Endodermal cell (in vitro differentiated cells): ENCODE measurements around the gene KIRREL3. TPM values are rescaled to one million over a fixed set of nuclear protein-coding genes. Genes with fewer than 3 reads are reported as not detected.

Experiments used
- DNase-seq: peaks from one replicate; pipeline ENCODE4 v3.0.0-alpha.2; 2017
- H3K27ac ChIP-seq: 2 replicates; pipeline ENCODE4 v1.5.1; 2013; ENCODE audit warnings: mild to moderate bottlenecking, low read depth, low read length, moderate library complexity
- H3K27me3 ChIP-seq: 2 replicates; pipeline ENCODE4 v1.6.1; 2013; ENCODE audit warnings: mild to moderate bottlenecking, low read length, moderate library complexity; ENCODE audit not compliant: insufficient read depth, control insufficient read depth, poor library complexity, severe bottlenecking
- H3K36me3 ChIP-seq: 2 replicates; pipeline ENCODE4 v1.7.0; 2013; ENCODE audit warnings: mild to moderate bottlenecking, low read length, moderate library complexity; ENCODE audit not compliant: control insufficient read depth, insufficient read depth
- H3K4me1 ChIP-seq: one replicate; pipeline ENCODE4 v1.7.0; 2013; ENCODE audit warnings: low read length; ENCODE audit not compliant: control insufficient read depth, insufficient read depth
- H3K4me3 ChIP-seq: 2 replicates; pipeline ENCODE4 v1.5.1; 2013; ENCODE audit warnings: mild to moderate bottlenecking, low read length, moderate library complexity
- H3K9ac ChIP-seq: 2 replicates; pipeline ENCODE4 v1.6.1; 2013; ENCODE audit warnings: mild to moderate bottlenecking, low read length, moderate library complexity; ENCODE audit not compliant: poor library complexity, severe bottlenecking; ENCODE audit errors: extremely low read depth
- H3K9me3 ChIP-seq: 2 replicates; pipeline ENCODE4 v1.6.1; 2013; ENCODE audit warnings: mild to moderate bottlenecking, low read length, moderate library complexity; ENCODE audit not compliant: control insufficient read depth
- H3K27ac Mint-ChIP-seq: 2 replicates; pipeline ENCODE4 v1.8.0; 2020; ENCODE audit warnings: mixed read lengths
- H3K27me3 Mint-ChIP-seq: 2 replicates; pipeline ENCODE4 v1.8.0; 2021; ENCODE audit warnings: mild to moderate bottlenecking, mixed read lengths; ENCODE audit not compliant: insufficient read depth
- H3K36me3 Mint-ChIP-seq: 2 replicates; pipeline ENCODE4 v1.8.0; 2020; ENCODE audit warnings: low read depth, mixed read lengths
- H3K4me1 Mint-ChIP-seq: 2 replicates; pipeline ENCODE4 v1.8.0; 2020; ENCODE audit warnings: mixed read lengths
- H3K4me3 Mint-ChIP-seq: 2 replicates; pipeline ENCODE4 v1.8.0; 2020; ENCODE audit warnings: mild to moderate bottlenecking, moderate library complexity, mixed read lengths
- H3K9me3 Mint-ChIP-seq: 2 replicates; pipeline ENCODE4 v1.8.0; 2020; ENCODE audit warnings: mild to moderate bottlenecking, mixed read lengths
- WGBS, 2 experiments: methylation state at CpG; one replicate each; pipeline versions ENCODE4 v1.1.5 to v1.1.7; 2013; ENCODE audit warnings: missing lambda C conversion rate in 2 of 2, mixed read lengths in 1 of 2; ENCODE audit not compliant: insufficient coverage in 1 of 2, insufficient read length in 1 of 2; 5-methylcytosine and 5-hydroxymethylcytosine counted together
- total RNA-seq, 2 donors: library from RNA; stranded (reverse); fragmentation: NEBNext Ultra II Directional in 1 of 2; extraction: Animal tissue kit (Norgen Biotek cat#: 25700) in 1 of 2; gene quantifications; 2 replicates in 1 of 2; 3 replicates in 1 of 2; pipeline ENCODE4 v1.2.1, GENCODE V29; 2021
- TF ChIP-seq, protein P1 (sequence below): fragments of 200-600 bp; sonication (generic); conservative IDR thresholded peaks from 2 replicates; pipeline ENCODE4 v1.5.0; 2021; ENCODE audit warnings: antibody characterized with exemption, mild to moderate bottlenecking

The KIRREL3 gene
- total RNA-seq, 2 donors from 2014 or later, result 1.1 to 1.4 TPM

DNA sequence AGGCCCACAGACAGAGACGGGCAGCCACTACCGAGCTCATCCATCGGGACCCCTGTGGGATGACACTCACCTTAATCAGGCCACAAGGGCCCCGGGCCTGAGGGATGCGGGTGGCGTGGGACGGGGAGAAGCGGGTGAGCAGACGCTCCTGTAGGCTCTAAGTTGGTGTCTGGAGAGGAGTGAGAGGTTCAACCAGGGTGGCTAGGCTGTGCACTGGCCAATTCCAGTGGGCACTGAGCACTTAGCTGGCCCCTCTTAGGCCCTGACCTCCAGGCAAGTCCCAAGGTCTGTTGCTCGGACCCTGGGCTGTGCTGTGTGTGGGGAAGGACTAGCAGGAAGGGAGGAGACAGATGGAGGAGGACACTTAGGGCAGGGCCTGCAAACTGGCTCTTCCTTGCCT, 505.7 kb downstream of the KIRREL3 start:
- TF ChIP-seq, protein P1, sequence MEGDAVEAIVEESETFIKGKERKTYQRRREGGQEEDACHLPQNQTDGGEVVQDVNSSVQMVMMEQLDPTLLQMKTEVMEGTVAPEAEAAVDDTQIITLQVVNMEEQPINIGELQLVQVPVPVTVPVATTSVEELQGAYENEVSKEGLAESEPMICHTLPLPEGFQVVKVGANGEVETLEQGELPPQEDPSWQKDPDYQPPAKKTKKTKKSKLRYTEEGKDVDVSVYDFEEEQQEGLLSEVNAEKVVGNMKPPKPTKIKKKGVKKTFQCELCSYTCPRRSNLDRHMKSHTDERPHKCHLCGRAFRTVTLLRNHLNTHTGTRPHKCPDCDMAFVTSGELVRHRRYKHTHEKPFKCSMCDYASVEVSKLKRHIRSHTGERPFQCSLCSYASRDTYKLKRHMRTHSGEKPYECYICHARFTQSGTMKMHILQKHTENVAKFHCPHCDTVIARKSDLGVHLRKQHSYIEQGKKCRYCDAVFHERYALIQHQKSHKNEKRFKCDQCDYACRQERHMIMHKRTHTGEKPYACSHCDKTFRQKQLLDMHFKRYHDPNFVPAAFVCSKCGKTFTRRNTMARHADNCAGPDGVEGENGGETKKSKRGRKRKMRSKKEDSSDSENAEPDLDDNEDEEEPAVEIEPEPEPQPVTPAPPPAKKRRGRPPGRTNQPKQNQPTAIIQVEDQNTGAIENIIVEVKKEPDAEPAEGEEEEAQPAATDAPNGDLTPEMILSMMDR, result no peak
- 95 to 97% methylated on average over 9 to 10 of the region's 10 CpGs for WGBS, 2 experiments

DNA sequence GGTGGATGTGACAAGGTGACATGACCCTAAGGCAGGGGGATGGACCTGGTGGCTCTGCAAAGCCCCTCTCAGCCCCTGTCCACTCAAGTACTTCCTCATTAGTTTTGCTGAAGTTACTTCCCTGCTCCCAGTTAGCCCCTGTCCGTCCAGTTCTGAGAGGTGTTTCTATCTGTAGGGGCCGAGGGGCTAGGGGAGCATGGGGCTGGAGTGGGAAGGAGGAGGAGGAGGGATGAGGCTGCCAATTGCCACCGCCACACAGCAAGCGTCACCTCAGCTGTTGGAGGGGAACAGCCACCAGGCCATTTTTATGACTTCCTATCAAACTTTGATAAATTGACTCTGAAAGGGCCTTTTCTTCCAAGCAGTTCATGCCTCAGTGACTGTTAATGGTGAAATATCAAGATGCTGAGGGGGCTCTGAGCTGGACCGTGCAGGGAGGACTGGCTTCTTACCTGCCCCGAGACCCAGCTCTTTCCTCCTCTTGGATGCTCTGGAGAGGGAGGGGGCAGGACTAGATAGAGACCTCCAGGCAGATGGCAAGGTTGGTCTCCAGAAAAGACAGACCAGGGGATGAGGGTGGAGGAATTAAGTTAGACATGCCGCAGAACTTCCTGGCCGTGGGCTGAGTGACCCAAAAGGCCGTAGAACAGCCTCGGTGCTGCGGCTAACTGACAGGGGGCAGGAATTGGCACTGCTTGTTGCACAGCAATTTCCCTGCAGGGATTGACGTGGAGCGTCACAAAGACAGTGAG, 508.1 kb downstream of the KIRREL3 start:
- Mint-ChIP-seq H3K4me1 (peaks cover 43% of the 10 kb centered on the region), H3K27ac (peak overlapping the region; percentile 19), H3K36me3 (no peaks in the 10 kb centered on the region), H3K4me3 (no peak overlapping the region), H3K27me3 (peaks cover 2% of the 10 kb centered on the region), H3K9me3 (no peaks in the 10 kb centered on the region)
- Histone ChIP-seq H3K27ac (no peak overlapping the region), H3K27me3 (no peaks in the 10 kb centered on the region), H3K9me3 (no peaks in the 10 kb centered on the region), H3K4me3 (no peak overlapping the region), H3K9ac (no peak overlapping the region), H3K4me1 (peaks cover 13% of the 10 kb centered on the region), H3K36me3 (no peaks in the 10 kb centered on the region)
- TF ChIP-seq, protein P1, result no peak
- DNase-seq, result peak; percentile 29
- 85 to 91% methylated on average over 8 to 13 of the region's 13 CpGs for WGBS, 2 experiments

More for the DNA sequence above, 505.7 kb downstream of the KIRREL3 start:
- Histone ChIP-seq H3K9me3 (no peaks in the 10 kb centered on the region), H3K36me3 (no peaks in the 10 kb centered on the region), H3K4me3 (no peak overlapping the region), H3K27ac (no peak overlapping the region), H3K27me3 (no peaks in the 10 kb centered on the region), H3K9ac (no peak overlapping the region), H3K4me1 (peaks cover 14% of the 10 kb centered on the region)
- no peak overlapping the region for H3K4me3 Mint-ChIP-seq
- H3K27me3 Mint-ChIP-seq, result peaks cover 2% of the 10 kb centered on the region
- H3K9me3 Mint-ChIP-seq, result no peaks in the 10 kb centered on the region
- no peaks in the 10 kb centered on the region for H3K36me3 Mint-ChIP-seq
- peak overlapping the region; percentile 3 for H3K27ac Mint-ChIP-seq
- H3K4me1 Mint-ChIP-seq, result peaks cover 54% of the 10 kb centered on the region
- DNase-seq, result peak; percentile 52

DNA sequence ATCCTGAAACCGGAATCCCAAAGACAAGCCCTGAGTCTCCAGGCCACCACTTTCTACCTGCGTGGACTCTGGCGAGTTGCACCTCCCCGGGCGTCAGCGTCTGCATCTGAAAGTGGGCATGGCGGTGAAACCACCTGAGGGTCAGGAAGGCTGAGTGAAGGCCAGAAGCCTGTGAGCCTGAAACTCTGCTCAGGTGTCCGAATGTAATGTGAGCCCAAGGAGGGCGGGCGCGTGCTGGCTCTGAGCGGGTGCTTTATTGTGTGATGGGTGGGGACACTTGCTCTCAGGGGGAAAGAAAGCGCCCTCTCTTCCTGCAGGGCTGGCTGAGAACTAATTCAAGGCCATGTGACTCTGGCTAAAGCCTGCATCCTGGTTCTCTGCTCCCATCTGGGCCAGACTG, 509.5 kb downstream of the KIRREL3 start:
- H3K27me3 Mint-ChIP-seq, result peaks cover 2% of the 10 kb centered on the region
- H3K27ac ChIP-seq, result no peak overlapping the region
- H3K4me3 Mint-ChIP-seq, result no peak overlapping the region
- no peaks in the 10 kb centered on the region for H3K9me3 ChIP-seq
- peaks cover 11% of the 10 kb centered on the region for H3K4me1 ChIP-seq
- H3K4me3 ChIP-seq, result no peak overlapping the region
- peak; percentile 77 for DNase-seq
- TF ChIP-seq, protein P1, result no peak
- no peak overlapping the region for H3K27ac Mint-ChIP-seq
- H3K9ac ChIP-seq, result no peak overlapping the region
- H3K36me3 ChIP-seq, result no peaks in the 10 kb centered on the region
- no peaks in the 10 kb centered on the region for H3K36me3 Mint-ChIP-seq
- no peaks in the 10 kb centered on the region for H3K9me3 Mint-ChIP-seq
- no peaks in the 10 kb centered on the region for H3K27me3 ChIP-seq
- peaks cover 34% of the 10 kb centered on the region for H3K4me1 Mint-ChIP-seq
- 90 to 96% methylated on average over 8 to 13 of the region's 13 CpGs for WGBS, 2 experiments
